Stimulated activated naive CD4-positive, alpha-beta T cell (primary cell): ENCODE data around the gene OLFML3.
A peak's percentile ranks its signal among the peaks of the same experiment; 100 is the strongest.
"Not testable (repeated sequence)": the region's sequence is repeated elsewhere in the genome, so short reads cannot be mapped to it uniquely, and the experiment has no call there.

Experiments
- DNase-seq, 6 experiments: peaks; one replicate each; lab custom pipeline; 2025; lab: John Stamatoyannopoulos, UW

OLFML3 gene

GRCh38 chr1:113991467-113991997 is 12.3 kb downstream of the OLFML3 start:
- DNase-seq, result no peak

GRCh38 chr1:113993072-113993471 is 13.8 kb downstream of the OLFML3 start:
- DNase-seq, result no peak

- DNase-seq, result no peak
Observed at GRCh38 chr1:113993766-113994165, 14.5 kb downstream of the OLFML3 start.

GRCh38 chr1:113995382-113995781 is 16.1 kb downstream of the OLFML3 start:
- DNase-seq, result no peak

- peak in 1 of 6 experiments; percentile 8 for DNase-seq
Observed at GRCh38 chr1:113998361-113998760, 19.1 kb downstream of the OLFML3 start.

GRCh38 chr1:113999233-113999632 is 20.0 kb downstream of the OLFML3 start:
- no peak for DNase-seq

GRCh38 chr1:113999799-114000198 is 20.5 kb downstream of the OLFML3 start:
- DNase-seq, result no peak

- no peak for DNase-seq
Observed at GRCh38 chr1:114000406-114000805, 21.1 kb downstream of the OLFML3 start.

- DNase-seq, result no peak
Observed at GRCh38 chr1:114002492-114003239, 23.4 kb downstream of the OLFML3 start.

- DNase-seq, result no peak
Observed at GRCh38 chr1:114003431-114003830, 24.2 kb downstream of the OLFML3 start.

- DNase-seq, result not testable (repeated sequence)
Observed at GRCh38 chr1:114006825-114007224, 27.6 kb downstream of the OLFML3 start.

GRCh38 chr1:114008480-114008941 is 29.2 kb downstream of the OLFML3 start:
- no peak for DNase-seq

GRCh38 chr1:114008993-114009392 is 29.7 kb downstream of the OLFML3 start:
- DNase-seq, result no peak

GRCh38 chr1:114009393-114009792 is 30.1 kb downstream of the OLFML3 start:
- no peak for DNase-seq

- no peak for DNase-seq
Observed at GRCh38 chr1:114010433-114011184, 31.3 kb downstream of the OLFML3 start.

GRCh38 chr1:114011796-114012195 is 32.5 kb downstream of the OLFML3 start:
- DNase-seq, result no peak

- DNase-seq, result no peak
Observed at GRCh38 chr1:114015075-114015474, 35.8 kb downstream of the OLFML3 start.

GRCh38 chr1:114019724-114020123 is 40.5 kb downstream of the OLFML3 start:
- not testable (repeated sequence) for DNase-seq

- DNase-seq, result no peak
Observed at GRCh38 chr1:114021665-114022099, 42.4 kb downstream of the OLFML3 start.

GRCh38 chr1:114022877-114023276 is 43.6 kb downstream of the OLFML3 start:
- no peak for DNase-seq

GRCh38 chr1:114023377-114023776 is 44.1 kb downstream of the OLFML3 start:
- no peak for DNase-seq

GRCh38 chr1:114024049-114024448 is 44.8 kb downstream of the OLFML3 start:
- no peak for DNase-seq
